ENCODE measurements around the gene THAP8. TPM values are rescaled to one million over a fixed set of nuclear protein-coding genes. Genes with fewer than 3 reads are reported as not detected.

Gene THAP8
- total RNA-seq, 1 experiment from 2014 or later: 7.6 TPM

DNA sequence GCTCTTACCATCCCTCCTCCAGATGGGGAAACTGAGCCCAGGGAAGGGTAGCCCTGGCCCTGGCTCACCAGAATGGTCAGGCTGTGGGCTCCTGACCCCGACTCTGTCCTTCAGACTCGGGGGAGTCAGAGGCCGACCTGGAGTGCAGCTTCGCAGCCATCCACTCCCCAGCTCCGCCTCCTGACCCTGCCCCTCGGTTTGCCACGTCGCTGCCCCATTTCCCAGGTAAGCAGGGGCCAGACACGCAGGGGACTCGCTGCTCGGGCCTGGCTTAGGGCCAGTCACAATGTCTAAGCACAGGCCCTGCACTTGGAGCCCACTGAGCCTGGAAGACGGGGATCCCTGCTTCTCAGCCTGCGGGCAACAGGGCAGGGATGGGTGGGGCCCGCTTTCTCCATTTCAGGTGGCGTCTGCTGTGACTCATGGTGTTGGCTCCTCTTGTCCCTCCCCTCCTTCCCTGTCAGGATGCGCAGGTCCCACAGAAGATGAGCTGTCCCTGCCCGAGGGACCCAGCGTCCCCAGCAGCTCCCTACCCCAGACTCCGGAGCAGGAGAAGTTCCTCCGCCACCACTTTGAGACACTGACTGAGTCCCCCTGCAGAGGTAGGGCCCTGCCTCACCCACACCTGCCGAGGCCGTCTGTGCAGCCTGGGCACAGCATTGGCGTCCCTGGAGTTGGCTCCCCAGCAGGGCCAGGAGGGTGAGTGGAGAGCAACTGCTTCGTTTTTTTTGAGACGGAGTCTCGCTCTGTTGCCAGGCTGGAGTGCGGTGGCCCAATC is 47.7 kb upstream of the THAP8 start:
- Histone ChIP-seq H3K36me3 (ENCODE audit: control insufficient read depth, insufficient read depth, low read length) (no peaks in the 10 kb centered on the region; the same call in 1 of the 2 replicates), H3K4me1 (no peaks in the 10 kb centered on the region), H3K4me3 (ENCODE audit: low read depth, low read length) (no peak overlapping the region), H3K9me3 (no peaks in the 10 kb centered on the region), H3K27me3 (replicated peaks; ENCODE audit: control insufficient read depth, insufficient read depth, low read length) (no peaks in the 10 kb centered on the region)
- H3K4me1 Mint-ChIP-seq (ENCODE audit: low read depth, unreplicated experiment): no peaks in the 10 kb centered on the region
- no peaks in the 10 kb centered on the region for H3K27me3 Mint-ChIP-seq (ENCODE audit: insufficient read depth, unreplicated experiment)
- BruUV-seq (replicated peaks): no TSS peak
- no peak for DNase-seq
- intact Hi-C loops (cut with micrococcal nuclease; ENCODE audit: unreplicated experiment): no loop called here
- H3K36me3 Mint-ChIP-seq (ENCODE audit: insufficient read depth, unreplicated experiment): peaks cover 35% of the 10 kb centered on the region
- ChIA-PET POLR2A (no interaction called here), CTCF (interaction anchor here (0.8 kb wide), 1 partner anchor 41 kb away, joined by 3 read pairs; no protein-coding TSS in a partner anchor)
- no peak overlapping the region for H3K27ac Mint-ChIP-seq (ENCODE audit: unreplicated experiment)
- TF ChIP-seq, protein P1, sequence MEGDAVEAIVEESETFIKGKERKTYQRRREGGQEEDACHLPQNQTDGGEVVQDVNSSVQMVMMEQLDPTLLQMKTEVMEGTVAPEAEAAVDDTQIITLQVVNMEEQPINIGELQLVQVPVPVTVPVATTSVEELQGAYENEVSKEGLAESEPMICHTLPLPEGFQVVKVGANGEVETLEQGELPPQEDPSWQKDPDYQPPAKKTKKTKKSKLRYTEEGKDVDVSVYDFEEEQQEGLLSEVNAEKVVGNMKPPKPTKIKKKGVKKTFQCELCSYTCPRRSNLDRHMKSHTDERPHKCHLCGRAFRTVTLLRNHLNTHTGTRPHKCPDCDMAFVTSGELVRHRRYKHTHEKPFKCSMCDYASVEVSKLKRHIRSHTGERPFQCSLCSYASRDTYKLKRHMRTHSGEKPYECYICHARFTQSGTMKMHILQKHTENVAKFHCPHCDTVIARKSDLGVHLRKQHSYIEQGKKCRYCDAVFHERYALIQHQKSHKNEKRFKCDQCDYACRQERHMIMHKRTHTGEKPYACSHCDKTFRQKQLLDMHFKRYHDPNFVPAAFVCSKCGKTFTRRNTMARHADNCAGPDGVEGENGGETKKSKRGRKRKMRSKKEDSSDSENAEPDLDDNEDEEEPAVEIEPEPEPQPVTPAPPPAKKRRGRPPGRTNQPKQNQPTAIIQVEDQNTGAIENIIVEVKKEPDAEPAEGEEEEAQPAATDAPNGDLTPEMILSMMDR (IDR thresholded peaks at IDR 0.05; ENCODE audit: insufficient read depth in 1 of 2, low read depth in 1 of 2, low read length in 1 of 2, severe bottlenecking in 1 of 2, unreplicated experiment in 1 of 2): no peak
- H3K9me3 Mint-ChIP-seq (ENCODE audit: unreplicated experiment): no peaks in the 10 kb centered on the region
- H3K4me3 Mint-ChIP-seq (ENCODE audit: unreplicated experiment): no peak overlapping the region

DNA sequence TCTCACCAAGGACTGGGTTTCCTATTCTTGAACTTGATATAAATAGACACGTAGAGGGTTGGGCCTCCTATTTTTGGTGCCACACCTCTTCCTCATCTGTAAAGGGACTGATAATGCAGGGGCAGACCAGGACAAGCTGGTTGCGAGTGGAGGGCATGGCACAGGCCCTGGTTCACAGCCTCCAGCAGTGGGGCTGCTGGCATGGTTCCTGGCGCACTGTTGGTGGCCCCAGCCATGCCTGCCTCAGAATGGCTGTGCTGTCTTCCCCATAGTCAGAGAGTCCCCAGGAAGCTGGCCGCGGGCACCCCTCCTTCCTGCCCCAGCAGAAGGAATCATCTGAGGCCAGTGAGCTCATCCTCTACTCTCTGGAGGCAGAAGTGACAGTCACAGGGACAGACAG is 46.4 kb upstream of the THAP8 start:
- H3K27ac Mint-ChIP-seq (ENCODE audit: unreplicated experiment): no peak overlapping the region
- H3K36me3 Mint-ChIP-seq (ENCODE audit: insufficient read depth, unreplicated experiment): peaks cover 42% of the 10 kb centered on the region
- Histone ChIP-seq H3K4me3 (ENCODE audit: low read depth, low read length) (no peak overlapping the region), H3K4me1 (no peaks in the 10 kb centered on the region), H3K9me3 (no peaks in the 10 kb centered on the region), H3K27me3 (replicated peaks; ENCODE audit: control insufficient read depth, insufficient read depth, low read length) (no peaks in the 10 kb centered on the region), H3K36me3 (ENCODE audit: control insufficient read depth, insufficient read depth, low read length) (no peaks in the 10 kb centered on the region; the same call in 1 of the 2 replicates)
- BruUV-seq (replicated peaks): no TSS peak
- intact Hi-C loops (cut with micrococcal nuclease; ENCODE audit: unreplicated experiment): no loop called here
- H3K4me3 Mint-ChIP-seq (ENCODE audit: unreplicated experiment): no peak overlapping the region
- no peaks in the 10 kb centered on the region for H3K9me3 Mint-ChIP-seq (ENCODE audit: unreplicated experiment)
- TF ChIP-seq, protein P1 (IDR thresholded peaks at IDR 0.05; ENCODE audit: insufficient read depth in 1 of 2, low read depth in 1 of 2, low read length in 1 of 2, severe bottlenecking in 1 of 2, unreplicated experiment in 1 of 2): no peak
- H3K27me3 Mint-ChIP-seq (ENCODE audit: insufficient read depth, unreplicated experiment): no peaks in the 10 kb centered on the region
- ChIA-PET POLR2A (no interaction called here), CTCF (no interaction called here)
- no peak for DNase-seq
- no peaks in the 10 kb centered on the region for H3K4me1 Mint-ChIP-seq (ENCODE audit: low read depth, unreplicated experiment)

DNA sequence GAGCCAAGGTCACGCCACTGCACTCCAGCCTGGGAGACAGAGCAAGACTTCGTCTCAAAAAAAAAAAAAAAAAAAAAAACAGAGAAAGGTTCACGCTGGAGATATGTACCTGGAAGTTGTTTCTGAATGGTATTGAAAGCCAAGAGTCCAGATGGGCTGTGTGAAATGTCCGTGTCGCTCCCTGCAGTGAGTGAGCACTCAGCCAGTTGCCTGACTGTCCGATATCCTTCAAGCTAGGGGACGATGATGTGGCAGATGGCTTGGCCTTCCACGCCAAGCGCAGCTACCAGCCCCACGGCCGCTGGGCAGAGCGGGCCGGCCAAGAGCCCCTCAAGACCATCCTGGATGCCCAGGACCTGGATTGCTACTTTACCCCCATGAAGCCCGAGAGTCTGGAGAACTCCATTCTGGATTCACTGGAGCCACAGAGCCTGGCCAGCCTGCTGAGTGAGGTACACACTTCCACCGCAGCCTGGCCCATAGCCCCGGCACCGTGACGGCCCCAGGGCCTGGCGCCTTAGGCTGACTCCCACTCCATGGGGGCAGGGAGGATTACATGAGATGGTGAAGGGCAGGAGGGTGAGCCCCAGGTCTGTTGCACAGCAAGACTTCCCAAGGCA is 45.2 kb upstream of the THAP8 start:
- intact Hi-C loops (cut with micrococcal nuclease; ENCODE audit: unreplicated experiment): no loop called here
- ChIA-PET CTCF (no interaction called here), POLR2A (no interaction called here)
- H3K4me3 ChIP-seq (ENCODE audit: low read depth, low read length): no peak overlapping the region
- no peak overlapping the region for H3K27ac Mint-ChIP-seq (ENCODE audit: unreplicated experiment)
- no TSS peak for BruUV-seq (replicated peaks)
- H3K9me3 Mint-ChIP-seq (ENCODE audit: unreplicated experiment): no peaks in the 10 kb centered on the region
- no peaks in the 10 kb centered on the region for H3K27me3 Mint-ChIP-seq (ENCODE audit: insufficient read depth, unreplicated experiment)
- DNase-seq: no peak
- TF ChIP-seq, protein P1 (IDR thresholded peaks at IDR 0.05; ENCODE audit: insufficient read depth in 1 of 2, low read depth in 1 of 2, low read length in 1 of 2, severe bottlenecking in 1 of 2, unreplicated experiment in 1 of 2): no peak
- H3K4me3 Mint-ChIP-seq (ENCODE audit: unreplicated experiment): no peak overlapping the region
- H3K4me1 Mint-ChIP-seq (ENCODE audit: low read depth, unreplicated experiment): no peaks in the 10 kb centered on the region
- no peaks in the 10 kb centered on the region for H3K27me3 ChIP-seq (replicated peaks; ENCODE audit: control insufficient read depth, insufficient read depth, low read length)
- no peaks in the 10 kb centered on the region; the same call in 1 of the 2 replicates for H3K36me3 ChIP-seq (ENCODE audit: control insufficient read depth, insufficient read depth, low read length)
- H3K9me3 ChIP-seq: no peaks in the 10 kb centered on the region
- no peaks in the 10 kb centered on the region for H3K4me1 ChIP-seq
- H3K36me3 Mint-ChIP-seq (ENCODE audit: insufficient read depth, unreplicated experiment): peaks cover 51% of the 10 kb centered on the region

Measured in Caco-2 (cell line).